ENCODE results near the gene MMP15. TPM values are rescaled to one million over a fixed set of nuclear protein-coding genes. Genes with fewer than 3 reads are reported as not detected.
A peak's percentile ranks its signal among the peaks of the same experiment; 100 is the strongest.

The MMP15 gene
- total RNA-seq, 4 donors from 2014 or later, result 5.2 to 9.1 (median 7.7) TPM

DNA sequence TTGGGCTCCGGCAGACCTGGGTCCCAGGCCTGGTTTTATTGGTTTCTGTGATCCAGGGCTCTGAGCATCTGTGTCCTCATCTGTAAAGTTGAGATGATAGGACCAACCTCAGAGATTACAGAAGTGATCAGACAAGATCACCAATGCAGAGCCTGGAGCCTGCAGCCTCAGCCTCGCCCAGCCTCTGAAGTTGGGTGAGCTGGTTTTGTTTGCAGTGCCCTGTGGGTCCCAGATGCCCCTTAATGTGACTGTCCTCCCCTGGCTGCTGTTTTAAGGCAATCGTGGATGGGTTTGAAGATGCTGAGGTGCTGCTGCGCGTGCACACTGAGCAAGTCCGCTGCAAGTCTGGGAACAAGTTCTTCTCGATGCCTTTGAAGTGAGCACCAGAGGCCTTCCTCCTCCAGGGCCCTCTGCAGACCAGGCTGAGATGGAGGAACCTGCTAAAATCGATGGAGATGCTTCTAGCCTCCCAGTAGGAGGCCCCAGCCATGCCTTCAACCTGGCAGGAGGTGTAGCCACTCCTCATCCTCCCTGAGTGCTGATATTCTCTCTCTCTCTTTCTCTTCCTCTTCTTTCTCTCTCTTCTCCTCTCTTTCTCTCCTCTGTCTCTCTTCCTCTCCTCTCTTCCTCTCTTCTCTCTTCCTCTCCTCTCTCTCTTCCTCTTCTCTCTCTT is 5.6 kb upstream of the MMP15 start:
- 81 to 84% methylated on average over 8 of the region's 8 CpGs for WGBS, 2 donors
- TF ChIP-seq, protein P1, sequence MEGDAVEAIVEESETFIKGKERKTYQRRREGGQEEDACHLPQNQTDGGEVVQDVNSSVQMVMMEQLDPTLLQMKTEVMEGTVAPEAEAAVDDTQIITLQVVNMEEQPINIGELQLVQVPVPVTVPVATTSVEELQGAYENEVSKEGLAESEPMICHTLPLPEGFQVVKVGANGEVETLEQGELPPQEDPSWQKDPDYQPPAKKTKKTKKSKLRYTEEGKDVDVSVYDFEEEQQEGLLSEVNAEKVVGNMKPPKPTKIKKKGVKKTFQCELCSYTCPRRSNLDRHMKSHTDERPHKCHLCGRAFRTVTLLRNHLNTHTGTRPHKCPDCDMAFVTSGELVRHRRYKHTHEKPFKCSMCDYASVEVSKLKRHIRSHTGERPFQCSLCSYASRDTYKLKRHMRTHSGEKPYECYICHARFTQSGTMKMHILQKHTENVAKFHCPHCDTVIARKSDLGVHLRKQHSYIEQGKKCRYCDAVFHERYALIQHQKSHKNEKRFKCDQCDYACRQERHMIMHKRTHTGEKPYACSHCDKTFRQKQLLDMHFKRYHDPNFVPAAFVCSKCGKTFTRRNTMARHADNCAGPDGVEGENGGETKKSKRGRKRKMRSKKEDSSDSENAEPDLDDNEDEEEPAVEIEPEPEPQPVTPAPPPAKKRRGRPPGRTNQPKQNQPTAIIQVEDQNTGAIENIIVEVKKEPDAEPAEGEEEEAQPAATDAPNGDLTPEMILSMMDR (IDR thresholded peaks at IDR 0.05), result no peak
- no peak for TF ChIP-seq POLR2A (IDR thresholded peaks at IDR 0.05)

DNA sequence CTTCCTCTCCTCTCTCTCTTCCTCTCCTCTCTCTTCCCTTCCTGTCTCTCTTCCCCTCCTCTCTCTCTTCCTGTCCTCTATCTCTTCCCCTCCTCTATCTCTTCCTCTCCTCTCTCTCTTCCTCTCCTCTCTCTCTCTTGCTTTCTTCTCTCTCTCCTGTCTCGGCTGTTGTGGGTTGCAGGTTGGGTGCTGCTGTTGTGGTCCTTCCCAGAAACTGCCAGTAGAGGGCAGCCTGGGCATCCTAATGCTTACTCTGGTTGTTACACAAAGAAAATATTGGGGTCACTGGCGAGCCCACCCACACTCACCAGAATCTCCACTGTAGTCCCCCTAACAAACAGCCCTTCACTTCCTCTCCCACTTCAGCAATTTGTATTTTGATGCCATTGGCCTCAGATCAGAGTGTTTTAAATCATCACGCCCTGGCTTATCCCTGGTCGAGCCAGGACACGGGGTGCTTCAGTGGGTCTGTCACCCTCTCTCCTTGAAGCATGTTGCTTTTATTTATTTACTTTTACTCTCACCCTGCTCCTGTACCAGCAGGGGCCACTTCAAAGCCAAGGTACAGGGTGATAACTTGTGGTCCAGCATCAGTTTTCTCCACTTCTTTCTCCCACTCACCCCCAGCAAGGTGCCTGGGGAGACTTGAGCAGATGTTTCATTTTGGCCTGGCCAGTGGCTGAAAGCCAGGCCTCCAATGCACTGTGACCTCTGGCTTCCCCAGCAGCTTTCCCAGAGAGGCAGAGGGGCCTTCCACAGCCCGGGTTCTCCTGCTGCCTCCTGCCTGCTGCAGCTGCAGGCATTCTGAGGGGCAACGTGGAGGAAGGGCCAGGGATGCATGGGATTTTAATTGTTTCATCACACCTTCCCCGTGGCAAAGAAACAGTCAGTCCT is 4.7 kb upstream of the MMP15 start:
- no peak overlapping the region for H3K4me3 ChIP-seq (ENCODE audit: low read depth, poor library complexity, severe bottlenecking)
- intact Hi-C loops (cut with DNase I; ENCODE audit: low total_unique reads), result loop anchor here (10.0 kb wide), 1 partner anchor 104 kb away; the partner anchor contains the start of gene CFAP20
- DNase-seq (ENCODE audit: low spot score in 2 of 2), result peak in 1 of 2 donors; percentile 56
- WGBS, 2 donors, result 56 to 61% methylated on average over 8 of the region's 8 CpGs
- TF ChIP-seq, protein P1 (IDR thresholded peaks at IDR 0.05), result peak in 1 of 3 donors; percentile 67
- TF ChIP-seq POLR2A (IDR thresholded peaks at IDR 0.05), result no peak

More for the DNA sequence above, 5.6 kb upstream of the MMP15 start:
- H3K4me3 ChIP-seq (ENCODE audit: low read depth, poor library complexity, severe bottlenecking), result no peak overlapping the region
- no peak for DNase-seq (ENCODE audit: low spot score in 2 of 2)
- intact Hi-C loops (cut with DNase I; ENCODE audit: low total_unique reads), result loop anchor here (5.0 to 10.0 kb wide), 2 partner anchors 105 to 237 kb away; partner anchors contain the start of gene CFAP20

DNA sequence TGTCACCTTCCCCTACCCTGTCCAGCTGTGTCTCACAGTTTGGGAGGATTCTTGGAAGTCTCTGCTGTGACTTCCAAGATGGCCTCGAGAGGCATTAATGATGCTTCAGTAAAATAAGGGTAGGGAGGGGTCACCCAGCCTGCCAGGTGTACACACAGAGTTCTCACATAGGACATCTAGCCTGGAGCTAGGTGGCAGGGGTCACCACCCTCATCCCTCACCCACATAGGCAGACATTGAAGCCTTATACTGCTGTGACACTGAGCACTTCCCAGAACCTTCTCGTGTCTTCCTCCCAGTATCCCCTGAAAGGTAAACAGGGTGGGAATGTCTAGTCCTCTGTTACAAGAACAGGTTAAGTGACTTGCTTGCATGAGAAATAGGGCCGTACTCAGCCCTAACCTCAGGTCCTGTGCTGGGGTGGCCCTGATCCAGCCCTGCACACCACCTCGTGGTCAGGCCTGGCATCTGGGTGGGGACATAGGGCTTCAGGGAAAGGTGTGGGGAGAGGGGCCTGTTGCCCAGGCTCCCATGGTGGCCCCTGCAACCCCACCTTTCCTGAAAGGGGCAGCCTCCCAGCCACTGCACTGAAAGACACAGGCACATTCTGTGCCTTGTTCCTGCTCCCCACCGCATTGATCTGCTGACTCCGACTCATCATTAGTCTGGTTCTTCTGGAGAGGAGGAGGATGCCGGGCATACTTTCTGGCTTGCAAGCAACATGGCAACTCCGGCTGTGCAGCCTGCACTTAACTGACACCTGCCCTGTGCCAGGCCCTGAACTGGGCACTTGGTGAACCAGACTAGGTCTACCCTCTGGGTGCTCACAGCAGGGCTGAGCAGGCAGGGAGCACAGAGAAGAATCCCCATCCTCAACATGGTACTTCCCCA is 3.6 kb upstream of the MMP15 start:
- intact Hi-C loops (cut with DNase I; ENCODE audit: low total_unique reads), result loop anchor here (10.0 kb wide), 1 partner anchor 103 kb away; the partner anchor contains the start of gene CFAP20
- DNase-seq (ENCODE audit: low spot score in 2 of 2), result no peak
- no peak overlapping the region for H3K4me3 ChIP-seq (ENCODE audit: low read depth, poor library complexity, severe bottlenecking)
- 58 to 61% methylated on average over 8 of the region's 8 CpGs for WGBS, 2 donors
- no peak for TF ChIP-seq POLR2A (IDR thresholded peaks at IDR 0.05)
- TF ChIP-seq, protein P1 (IDR thresholded peaks at IDR 0.05), result no peak

DNA sequence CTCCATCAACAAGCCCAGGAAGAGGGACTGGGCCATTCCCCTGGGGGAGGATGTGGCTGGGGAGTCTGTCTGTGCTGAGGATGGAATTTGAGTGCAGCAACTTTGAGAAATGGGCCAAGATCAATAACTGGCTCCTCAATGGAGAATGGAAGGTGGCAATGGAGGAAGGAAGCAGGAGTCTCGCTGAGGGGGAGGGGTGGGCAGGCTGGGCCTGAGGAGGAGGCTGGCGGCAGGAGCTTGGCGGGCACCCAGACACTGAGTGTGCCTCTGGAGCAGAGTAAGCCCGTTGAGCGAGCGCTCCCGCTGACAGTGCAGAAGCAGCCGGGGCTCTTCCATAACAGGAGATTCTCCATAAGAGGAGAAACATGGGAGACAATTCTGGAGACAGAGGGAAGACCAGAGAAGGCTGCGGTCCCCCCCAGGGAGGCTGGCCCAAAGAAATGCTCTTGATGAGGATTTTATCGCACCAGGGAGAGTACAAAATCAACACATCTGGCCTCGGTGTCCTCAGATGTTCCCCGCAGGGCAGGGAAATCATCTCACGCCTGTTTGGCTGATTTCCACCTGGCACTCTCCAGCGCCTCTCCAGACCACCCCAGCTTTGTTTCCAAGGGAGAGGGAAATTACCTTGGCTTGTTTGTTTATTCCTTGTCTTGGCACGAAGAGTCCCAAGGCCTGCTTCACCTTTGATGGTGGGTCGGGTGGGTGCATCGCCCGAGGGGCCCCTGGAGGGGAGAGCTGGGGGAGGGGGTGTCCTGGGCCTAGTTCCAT is 2.8 kb upstream of the MMP15 start:
- intact Hi-C loops (cut with DNase I; ENCODE audit: low total_unique reads), result loop anchor here (10.0 kb wide), 1 partner anchor 102 kb away; the partner anchor contains the start of gene CFAP20
- WGBS, 2 donors, result 17 to 21% methylated on average over 18 of the region's 18 CpGs
- DNase-seq (ENCODE audit: low spot score in 2 of 2), result no peak

More for the DNA sequence above, 2.8 kb upstream of the MMP15 start:
- no peak for TF ChIP-seq POLR2A (IDR thresholded peaks at IDR 0.05)
- TF ChIP-seq, protein P1 (IDR thresholded peaks at IDR 0.05), result no peak
- no peak overlapping the region for H3K4me3 ChIP-seq (ENCODE audit: low read depth, poor library complexity, severe bottlenecking)

All from lower leg skin (tissue), 4 donors.